Esophagus muscularis mucosa (tissue), 3 donors: ENCODE results near the gene WNT7B.

Source experiments
- CTCF ChIP-seq, 3 experiments: fragments of 200-600 bp in 2 of 3; fragments of 450-650 bp in 1 of 3; sonication (generic) in 2 of 3; IDR thresholded peaks; one replicate each; pipeline ENCODE4 v1.5.1; 2017 to 2019; ENCODE audit warnings: antibody characterized with exemption in 3 of 3, mild to moderate bottlenecking in 2 of 3, moderate library complexity in 1 of 3
- POLR2A ChIP-seq: fragments of 450-650 bp; IDR thresholded peaks from one replicate; pipeline ENCODE4 v1.6.1; 2017; ENCODE audit warnings: antibody characterized with exemption, moderate library complexity, mild to moderate bottlenecking, low read depth

- no peak for TF ChIP-seq CTCF (IDR thresholded peaks at IDR 0.05)
- TF ChIP-seq POLR2A: no peak
Observed at GRCh38 chr22:45998638-45999378, 21.8 kb upstream of the WNT7B start.
